ENCODE data around the gene PPM1N.

The PPM1N gene

DNA sequence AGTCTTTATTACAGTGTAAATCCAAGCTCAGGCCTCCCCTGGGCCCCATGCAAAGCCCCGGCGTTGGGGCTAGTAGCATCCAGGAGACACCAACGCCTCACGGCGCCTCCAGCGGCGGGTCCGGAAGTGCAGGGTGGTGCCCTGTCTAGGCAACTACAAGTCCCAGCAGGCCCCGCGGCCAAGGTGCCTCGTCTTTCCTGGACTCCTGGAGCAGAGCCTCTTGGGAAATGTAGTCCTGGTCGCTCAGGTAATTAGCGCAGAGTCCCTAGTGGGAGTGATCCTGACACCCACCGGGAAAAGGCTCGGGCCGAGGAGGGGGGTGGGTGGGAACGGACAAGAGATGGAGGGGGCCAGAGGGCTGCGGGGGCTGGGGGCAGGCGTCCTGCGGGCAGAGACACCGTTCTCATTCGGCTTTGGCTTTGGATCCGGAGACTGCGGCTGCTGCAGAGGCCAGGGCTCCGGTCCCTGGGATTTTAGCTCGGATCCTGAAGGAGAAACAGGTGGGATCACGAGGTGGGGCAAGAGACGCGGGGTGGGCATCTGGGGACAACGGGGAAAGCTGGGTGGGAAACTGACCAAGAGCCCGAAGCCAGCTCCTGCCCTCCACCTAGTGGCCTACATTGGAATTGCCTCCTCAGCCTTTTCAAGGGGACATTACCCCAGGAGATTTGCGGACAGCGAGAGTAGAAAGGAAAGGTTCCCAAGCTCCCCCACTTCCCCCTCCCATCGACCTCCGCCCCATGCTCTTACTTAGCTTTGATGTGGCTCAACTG lies 12.8 kb upstream of the PPM1N start:
- DNase-seq (ENCODE audit: extremely low spot score, insufficient read length, low read depth): peak; percentile 75
- FAIRE-seq: peak; percentile 96

DNA sequence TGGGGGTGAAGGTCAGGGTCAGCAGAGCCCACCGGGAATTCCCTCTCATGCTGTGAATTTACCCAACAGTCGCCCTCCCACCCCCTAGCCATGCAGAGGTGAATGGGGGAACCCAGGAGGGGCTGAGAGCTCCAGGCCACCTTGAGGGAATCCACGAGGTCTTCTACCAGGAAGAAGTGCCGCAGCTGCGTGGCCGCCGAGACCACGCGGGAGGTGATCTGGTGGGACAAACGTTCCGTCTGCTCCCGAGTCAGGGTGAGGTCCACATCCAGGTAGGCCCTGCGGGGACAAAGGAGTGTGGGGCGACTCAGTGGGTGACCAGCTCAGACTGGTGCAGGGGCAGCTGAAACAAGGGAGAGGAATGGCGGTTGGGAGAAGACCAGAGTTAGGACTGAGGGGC lies 9.5 kb upstream of the PPM1N start:
- no peak for FAIRE-seq
- no peak for DNase-seq (ENCODE audit: extremely low spot score, insufficient read length, low read depth)

DNA sequence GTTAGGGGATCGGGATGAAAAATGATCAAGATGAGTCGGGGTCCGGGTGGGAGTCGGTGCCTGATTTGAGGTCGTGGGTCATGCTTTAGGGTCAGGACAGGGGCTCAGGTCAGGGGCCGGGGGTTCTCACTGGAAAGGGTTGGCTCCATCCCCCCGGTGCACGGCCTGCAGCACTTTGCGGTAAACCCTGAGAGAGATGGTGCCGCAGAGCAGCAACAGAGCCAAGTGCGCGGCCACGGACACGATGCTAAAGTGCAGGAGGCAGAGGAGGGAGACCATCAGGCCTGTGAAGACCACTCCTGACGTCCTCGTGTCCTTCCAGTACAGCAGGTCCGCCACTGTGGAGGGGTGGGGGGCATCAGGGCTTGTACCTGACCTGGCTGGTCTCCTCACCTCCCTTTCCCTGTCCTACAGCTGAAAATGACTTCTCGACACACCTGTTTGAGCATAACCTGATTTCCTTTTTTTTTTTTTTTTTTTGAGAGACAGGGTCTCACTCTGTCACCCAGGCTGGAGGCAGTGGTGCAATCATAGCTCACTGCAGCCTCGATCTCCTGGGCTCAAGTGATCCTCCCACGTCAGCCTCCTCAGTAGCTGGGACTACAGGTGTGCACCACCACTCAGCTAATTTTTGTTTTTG lies 8.9 kb upstream of the PPM1N start:
- FAIRE-seq: no peak
- DNase-seq (ENCODE audit: extremely low spot score, insufficient read length, low read depth): no peak

DNA sequence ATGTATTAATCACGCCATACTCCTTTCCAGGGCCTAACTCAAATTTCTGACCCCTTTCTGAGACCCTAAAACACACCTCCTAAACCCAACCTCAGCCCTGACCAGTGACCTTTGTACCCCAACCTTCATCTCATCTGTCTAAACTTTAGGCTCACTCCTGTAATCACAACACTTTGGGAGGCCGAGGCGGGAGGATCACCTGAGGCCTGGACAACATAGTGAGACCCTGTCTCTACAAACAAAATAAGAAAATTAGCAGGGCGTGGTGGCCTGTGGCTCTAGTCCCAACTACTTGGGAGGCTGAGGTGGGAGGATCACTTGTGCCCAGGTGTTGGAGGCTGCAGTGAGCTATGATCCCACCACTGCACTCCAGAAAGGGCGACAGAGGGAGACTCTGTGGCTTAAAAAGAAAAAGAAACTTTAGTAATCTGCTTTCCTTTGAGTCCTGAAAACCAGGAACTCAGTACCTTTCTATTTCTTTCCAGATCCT lies 6.1 kb upstream of the PPM1N start:
- FAIRE-seq (no peak), DNase-seq (ENCODE audit: extremely low spot score, insufficient read length, low read depth) (no peak)

DNA sequence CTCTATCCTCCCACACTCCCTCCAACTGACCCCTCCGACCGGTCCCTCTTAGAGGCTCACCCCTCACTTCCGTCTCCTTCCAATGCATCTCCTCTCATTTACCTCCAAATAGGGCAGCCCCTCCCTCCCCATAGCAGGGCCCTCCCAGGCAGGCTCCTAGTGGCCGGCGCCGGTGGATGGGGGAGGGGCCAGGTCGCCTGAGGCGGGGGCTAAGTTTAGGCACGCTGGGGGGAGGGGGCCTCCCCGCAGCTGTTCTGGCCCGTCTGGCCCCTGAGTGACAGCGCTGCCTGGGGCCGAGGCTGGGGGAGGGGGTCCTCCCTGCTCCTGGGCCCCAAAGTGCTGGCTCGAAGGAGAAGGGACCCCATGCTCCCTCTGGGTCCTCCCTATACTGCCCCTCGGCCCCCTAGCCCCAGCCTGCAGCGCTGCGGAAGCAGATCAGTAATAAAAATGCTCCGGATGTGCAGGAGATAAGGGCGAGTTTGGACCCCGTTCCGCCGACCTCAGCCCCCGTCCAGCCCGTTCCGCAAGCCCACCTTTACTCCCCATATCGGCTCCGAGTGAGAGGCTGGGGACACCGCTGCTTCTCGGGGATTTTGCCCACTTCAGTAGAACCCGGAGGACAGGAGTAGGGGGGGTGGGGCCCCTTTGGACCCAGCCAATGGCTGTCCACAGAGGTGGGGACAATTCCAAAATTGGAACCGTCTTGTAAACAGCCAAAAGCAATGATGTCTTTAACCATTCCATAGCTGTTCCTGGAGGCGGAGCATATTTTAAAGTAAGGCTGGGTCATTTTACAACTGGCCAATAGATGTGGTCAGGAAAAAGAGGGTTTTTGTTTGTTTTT lies 5.4 kb upstream of the PPM1N start:
- FAIRE-seq: peak; percentile 41

DNA sequence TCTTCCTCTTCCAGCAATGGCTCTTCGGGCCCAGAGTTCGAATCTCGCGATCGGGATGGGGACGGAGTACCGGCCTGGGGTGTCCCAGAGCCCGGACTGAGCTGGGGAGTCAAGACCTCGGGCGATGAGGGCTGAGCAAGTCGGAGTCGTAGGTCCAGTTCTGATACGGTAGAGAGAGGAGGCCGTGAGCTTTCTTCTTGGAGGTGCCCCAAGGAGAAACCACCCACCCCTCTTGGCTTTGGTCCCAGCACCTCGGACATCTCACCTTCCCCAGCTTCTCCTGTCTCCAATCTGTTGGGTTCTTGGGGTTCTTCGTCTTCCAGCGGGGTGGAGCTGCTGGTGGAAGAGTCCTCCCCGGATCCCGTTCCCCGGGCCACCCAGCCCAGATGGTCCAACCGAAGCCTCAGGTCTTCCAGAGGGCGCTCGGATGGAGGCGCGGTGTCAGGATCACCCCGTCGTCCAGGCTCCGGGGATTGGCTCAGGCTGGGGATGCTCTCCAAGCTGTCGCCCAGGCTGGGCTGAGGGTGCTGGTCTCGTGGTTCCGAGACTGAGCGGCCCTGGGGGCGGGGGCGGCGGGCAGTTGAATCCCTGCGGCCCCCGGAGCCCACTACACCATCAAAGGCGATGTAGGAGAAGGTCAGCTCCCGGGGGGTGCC lies 3.9 kb upstream of the PPM1N start:
- DNase-seq (ENCODE audit: extremely low spot score, insufficient read length, low read depth) (no peak), FAIRE-seq (no peak)

More for the DNA sequence above, 5.4 kb upstream of the PPM1N start:
- DNase-seq (ENCODE audit: extremely low spot score, insufficient read length, low read depth): no peak

DNA sequence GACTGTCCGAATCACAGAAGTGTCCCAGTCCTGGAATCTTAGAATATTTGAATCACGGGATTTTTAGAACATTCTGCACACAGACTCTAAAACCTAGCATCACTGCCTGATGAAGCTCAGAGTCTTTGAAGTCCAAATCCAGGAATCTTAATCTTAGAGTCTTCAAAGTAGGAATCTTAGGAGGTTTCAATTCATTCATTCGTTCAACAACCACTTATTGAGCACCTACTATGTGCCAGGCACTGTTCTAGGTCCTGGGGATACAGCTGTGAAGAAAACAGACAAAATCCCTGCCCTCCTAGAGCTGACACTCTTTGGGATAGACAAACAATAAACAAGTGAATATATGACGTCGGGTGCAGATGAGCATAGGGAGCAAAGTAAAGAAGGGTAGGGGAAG lies 3.1 kb upstream of the PPM1N start:
- DNase-seq (ENCODE audit: extremely low spot score, insufficient read length, low read depth) (no peak), FAIRE-seq (no peak)

DNA sequence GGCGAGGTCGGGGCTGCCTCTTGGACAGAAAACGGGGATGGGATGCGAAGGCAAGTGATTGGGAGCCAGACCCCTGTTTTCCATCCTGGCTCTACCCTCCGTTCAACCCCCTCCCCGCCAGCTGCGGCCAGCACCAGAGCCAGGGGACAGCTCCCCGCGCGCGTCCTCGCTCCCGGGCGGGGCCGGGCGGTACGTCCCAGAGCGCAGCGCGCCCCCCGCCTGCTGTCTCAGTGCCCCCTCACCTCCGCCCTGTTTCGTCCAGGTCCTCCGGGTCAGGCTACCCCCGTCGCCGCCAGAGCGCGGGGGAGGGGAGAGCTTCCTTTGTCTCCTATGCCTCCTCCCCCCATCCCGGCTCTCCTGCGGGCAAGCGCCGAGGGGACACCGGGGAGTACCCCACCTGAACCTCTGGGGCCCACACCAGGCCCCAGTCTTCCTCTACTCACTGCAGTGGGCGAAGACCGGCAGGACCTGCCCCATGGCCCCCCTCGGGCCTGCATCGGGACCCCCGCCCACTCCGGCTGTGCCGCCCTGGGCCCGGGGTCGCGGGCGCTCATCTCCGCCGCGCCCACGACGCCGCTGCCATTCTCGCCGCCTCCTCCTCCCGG lies 1.8 kb upstream of the PPM1N start:
- DNase-seq (ENCODE audit: extremely low spot score, insufficient read length, low read depth): no peak
- no peak for FAIRE-seq

DNA sequence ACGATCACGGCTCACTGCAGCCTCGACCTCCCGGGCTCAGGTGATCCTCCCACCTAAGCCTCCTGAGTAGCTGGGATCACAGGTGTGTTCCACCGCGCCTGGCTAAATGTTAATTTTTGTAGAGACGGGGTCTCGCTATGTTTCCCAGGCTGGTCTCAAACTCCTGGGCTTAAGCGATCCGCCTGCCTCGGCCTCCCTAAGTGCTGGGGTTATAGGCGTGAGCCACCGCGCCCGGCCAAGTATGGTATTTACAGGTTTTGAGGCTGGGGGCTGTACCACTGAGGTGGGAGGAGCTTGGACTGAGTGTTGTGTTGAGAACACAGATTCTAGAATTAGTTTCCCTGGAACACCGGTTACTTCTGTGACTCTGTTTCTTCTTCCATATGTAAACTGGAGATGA lies 452 bp upstream of the PPM1N start:
- DNase-seq (ENCODE audit: extremely low spot score, insufficient read length, low read depth) (no peak), FAIRE-seq (no peak)

DNA sequence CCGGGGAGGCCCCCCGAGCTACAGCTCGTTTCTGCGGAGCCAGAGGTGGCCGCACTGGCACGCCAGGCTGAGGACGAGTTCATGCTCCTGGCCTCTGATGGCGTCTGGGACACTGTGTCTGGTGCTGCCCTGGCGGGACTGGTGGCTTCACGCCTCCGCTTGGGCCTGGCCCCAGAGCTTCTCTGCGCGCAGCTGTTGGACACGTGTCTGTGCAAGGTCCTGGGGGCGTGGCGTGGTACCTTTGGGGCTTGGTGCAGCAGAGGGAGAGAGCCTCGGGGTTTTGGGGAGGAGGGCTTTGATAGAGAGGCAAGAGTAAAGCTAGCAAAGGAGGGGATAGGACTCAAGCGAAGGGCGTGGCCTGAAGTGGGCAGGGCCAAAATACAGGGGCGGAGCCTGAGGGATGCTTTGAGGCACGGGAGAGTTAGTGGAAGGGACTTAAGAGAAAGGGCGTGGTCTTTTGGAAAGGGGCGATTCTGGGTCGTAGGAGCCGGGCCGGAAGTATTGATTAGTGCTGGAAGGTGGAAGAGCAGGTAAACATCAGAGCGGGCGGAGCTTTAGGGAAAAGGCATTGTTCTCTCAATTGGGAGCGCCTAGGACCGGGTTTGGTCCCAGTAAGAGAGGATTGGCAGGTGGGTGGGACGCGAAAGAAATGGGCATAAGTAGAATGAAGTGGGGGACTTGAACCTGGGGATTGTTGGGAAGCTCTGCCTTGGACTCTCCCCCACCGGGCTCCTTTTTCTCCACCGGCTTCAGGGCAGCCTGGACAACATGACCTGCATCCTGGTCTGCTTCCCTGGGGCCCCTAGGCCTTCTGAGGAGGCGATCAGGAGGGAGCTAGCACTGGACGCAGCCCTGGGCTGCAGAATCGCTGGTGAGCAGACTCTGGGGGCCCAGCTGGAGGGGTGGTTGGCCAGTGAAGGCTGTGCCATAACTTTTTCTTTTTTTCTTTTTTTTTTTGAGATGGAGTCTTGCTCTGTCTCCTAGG lies 1.2 kb downstream of the PPM1N start:
- no peak for DNase-seq (ENCODE audit: extremely low spot score, insufficient read length, low read depth)
- peak; percentile 80 for FAIRE-seq

DNA sequence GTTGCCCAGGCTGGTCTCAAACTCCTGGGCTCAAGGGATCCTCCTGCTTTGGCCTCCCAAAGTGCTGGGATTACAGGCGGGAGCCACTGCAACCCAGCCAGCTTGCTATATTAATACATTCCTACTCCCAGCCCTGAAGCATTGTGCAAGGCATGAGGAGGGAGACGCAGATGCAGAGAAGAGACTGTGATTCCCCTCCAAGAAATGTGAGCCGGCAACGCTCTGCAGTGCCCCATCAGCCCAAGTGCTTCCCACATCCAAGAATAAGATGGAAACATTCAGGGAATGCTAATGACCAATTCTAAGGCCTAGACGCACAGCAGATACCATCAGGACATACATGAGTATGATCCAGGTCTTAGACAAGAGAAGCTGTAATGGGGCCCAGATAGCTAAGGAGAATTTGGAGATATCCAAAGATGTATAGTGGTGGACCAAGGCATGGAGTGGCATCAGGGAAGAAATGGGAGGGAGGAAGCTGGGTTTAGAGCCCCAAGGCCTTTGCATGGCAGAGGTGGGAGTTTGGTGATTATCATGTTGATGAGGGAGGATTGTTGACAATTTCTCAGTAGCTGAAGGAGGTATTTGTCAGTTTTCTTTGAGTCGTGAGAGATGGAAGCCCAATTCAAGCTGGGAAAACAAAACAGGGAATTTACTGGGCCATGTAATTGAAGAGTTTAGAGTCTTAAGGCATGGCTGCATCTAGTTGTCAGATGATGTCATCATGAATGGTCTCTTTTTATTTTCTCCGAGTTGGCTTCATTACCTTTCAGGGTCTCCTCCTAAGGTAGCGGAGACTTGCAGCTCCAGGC lies 2.9 kb downstream of the PPM1N start:
- DNase-seq (ENCODE audit: extremely low spot score, insufficient read length, low read depth) (no peak), FAIRE-seq (no peak)

DNA sequence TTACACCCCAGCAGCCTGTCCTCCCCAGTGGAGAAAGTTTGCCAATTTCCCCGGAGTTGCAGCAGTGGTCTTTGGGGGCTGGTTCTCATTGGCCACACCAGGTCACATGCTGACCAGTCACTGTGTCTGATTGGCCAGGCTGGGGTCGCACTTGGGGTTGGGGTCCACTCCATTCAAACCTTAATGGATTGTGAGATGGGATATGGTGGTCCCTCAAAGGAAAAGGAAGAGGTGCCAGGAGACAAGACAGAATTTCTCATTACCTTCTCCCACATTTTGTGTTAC lies 3.4 kb downstream of the PPM1N start:
- FAIRE-seq: no peak
- DNase-seq (ENCODE audit: extremely low spot score, insufficient read length, low read depth): no peak

DNA sequence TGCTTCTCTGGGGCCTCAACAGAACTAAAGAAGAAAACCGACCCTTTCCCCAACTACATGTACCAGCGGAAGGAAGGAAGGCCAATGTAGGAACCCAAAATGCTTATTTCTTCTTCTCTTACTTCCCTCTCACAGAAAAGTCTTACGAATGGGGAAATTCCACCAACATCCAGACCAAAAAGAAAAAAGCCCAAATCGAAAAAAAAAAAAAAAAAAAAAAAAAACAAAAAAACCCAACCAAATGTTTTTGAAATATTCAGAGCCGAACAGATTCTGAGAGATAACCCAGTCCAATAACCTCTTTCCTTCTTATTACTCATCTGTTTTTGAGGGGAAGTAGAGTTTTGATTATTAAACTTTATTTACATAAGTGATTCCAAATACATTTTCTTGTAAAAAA lies 3.9 kb downstream of the PPM1N start:
- no peak for FAIRE-seq

DNA sequence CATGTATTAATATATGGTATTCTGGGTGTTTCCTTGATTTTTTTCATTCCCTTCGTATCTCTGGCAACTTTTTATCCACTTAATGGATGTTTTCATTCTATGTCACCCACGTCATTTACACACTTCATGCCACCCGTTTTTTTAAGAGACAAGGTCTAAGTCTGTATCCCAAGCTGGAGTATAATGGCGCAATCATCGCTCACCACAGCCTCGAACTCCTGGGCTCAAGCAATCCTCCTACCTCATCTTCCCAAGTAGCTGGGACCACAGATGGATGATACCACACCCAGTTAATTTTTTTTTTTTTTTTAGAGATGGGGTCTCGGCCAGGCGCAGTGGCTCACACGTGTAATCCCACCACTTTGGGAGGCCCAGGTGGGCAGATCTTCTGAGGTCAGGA lies 5.7 kb downstream of the PPM1N start:
- FAIRE-seq: no peak
- DNase-seq (ENCODE audit: extremely low spot score, insufficient read length, low read depth): no peak

More for the DNA sequence above, 3.9 kb downstream of the PPM1N start:
- DNase-seq (ENCODE audit: extremely low spot score, insufficient read length, low read depth): no peak

DNA sequence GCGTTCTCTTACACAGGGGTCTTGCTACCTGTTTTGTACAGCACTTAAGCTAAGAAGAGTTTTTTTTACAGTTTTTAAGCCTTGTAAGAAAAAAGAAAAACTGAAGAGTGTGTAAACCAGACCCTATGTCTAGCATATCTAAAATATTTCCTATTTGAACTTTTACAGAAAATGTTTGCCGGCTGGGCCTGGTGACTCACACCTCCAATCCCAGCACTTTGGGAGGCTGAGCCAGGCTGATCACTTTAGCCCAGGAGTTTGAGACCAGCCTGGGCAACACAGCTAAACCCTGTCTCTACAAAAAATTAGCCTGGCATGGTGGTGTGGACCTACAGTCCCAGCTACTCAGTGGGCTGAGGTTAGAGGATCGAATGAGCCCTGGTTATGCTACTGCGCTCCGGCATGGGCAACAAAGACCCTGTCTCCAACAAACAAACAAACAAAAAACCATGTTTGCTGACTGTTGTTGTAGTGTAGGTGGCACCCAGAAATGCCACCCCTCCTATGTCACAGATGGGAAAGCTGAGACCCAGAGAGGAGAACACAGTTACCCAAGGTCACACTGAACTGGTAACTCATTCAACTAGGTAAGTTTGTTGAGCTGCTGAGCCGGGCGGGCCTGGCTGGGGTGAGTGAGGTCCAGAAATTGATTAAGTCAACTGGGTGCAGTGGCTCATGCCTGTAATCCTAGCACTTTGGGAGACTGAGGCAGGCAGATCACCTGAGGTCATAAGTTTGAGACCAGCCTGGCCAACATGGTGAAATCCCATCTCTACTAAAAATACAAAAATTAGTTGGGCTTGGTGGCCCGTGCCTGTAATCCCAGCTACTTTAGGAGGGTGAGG lies 7.1 kb downstream of the PPM1N start:
- DNase-seq (ENCODE audit: extremely low spot score, insufficient read length, low read depth): no peak
- no peak for FAIRE-seq

DNA sequence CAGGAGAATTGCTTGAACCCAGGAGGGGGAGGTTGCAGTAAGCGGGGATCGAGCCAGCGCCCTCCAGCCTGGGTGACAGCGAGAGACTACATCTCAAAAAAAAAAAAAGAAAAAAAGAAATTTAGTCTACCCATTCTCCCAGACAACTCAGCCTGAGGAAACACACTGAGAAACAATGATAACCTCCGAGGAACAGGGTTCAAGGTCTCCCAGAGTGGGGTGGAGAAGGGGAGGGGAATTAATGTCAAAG lies 7.7 kb downstream of the PPM1N start:
- no peak for FAIRE-seq

DNA sequence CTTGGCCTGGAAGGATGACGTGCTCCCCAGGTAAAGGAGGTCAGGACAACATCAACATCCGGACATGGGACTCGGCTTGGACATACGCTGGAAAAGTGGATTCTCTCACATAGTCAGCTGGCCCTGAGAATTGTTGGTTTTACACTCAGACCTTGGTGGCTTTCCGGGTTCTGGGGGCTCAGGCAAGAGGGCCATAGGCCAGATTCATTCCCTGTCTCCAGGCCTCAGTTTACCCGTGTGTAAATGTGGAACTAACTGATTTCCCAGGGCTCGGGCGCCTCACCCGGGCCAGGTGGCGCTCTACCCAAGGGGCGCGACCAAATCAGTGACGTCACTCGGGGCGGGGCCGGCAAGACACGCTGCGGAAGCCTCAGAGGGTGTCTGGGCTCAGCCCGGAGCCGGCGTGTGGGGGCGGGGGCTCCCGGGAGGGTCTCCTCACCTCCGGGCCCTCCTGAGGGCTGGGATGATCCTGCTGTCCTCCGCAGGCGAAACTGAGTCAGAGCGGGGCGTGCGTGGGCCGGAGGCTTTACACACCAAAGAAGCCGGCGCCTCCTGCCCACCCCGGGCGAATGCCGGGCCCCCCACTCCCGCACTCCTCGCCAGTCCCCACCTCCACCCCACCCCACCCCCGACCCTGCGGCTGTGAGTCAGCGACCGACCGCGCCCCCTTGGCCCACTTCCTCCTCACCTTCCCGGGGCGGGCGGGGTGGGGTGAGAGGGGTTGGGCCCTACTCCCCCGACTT lies 8.2 kb downstream of the PPM1N start:
- FAIRE-seq: peak; percentile 92
- peak; percentile 76 for DNase-seq (ENCODE audit: extremely low spot score, insufficient read length, low read depth)

More for the DNA sequence above, 7.7 kb downstream of the PPM1N start:
- DNase-seq (ENCODE audit: extremely low spot score, insufficient read length, low read depth): no peak
